Stimulated activated CD8-positive, alpha-beta memory T cell treated with anti-CD3 and anti-CD28 coated beads, Interleukin-4, amount 100 ng/mL, for 1 hour (primary cell): ENCODE measurements around the gene TEX50.
"Not testable (repeated sequence)": the region's sequence is repeated elsewhere in the genome, so short reads cannot be mapped to it uniquely, and the experiment has no call there.

Experiments used
- DNase-seq, 2 donors: peaks; one replicate each; pipeline ENCODE4 v3.0.0-alpha.2; 2020; ENCODE audit warnings: low read depth in 2 of 2, low spot score in 1 of 2

TEX50 gene

DNA sequence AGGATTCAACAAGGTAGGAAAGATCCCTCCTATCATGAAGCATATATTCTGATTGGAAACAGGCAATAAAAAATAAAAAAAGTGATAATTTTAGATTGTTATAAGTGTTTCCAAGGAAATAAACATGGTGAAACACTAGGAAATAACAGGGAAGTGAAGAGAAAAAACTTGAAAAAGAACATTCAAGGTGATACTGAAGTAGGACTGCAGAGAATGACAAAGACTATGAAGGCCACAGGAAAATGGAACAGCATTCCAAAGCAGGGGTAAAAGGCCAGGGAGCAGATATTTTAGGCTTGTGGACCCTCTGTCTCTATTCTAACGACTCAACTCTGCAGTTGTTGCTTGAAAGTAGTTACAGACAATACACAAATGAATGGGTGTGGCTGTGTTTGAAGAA is 26.6 kb downstream of the TEX50 start:
- no peak for DNase-seq

DNA sequence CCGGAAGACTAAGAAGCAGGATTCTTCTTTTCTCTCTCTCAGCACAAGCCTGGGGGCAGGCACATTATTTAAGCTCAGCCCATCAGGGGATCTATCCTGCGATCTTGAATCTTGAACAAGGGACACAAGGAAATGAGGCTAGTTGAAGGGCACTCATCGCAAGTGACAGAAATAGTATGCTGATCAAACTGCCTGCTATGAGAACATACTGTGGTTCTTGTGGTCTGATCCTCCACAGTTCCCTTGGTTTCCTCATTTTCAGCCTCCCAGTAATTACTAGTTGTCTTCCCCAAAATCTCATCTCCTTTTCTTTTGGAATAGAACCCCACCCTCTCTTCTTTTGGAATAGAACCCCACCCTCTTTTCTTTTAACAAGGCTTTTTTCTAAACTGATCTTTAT is 28.0 kb downstream of the TEX50 start:
- no peak for DNase-seq

GRCh38 chr1:173666646-173667045 is 31.5 kb downstream of the TEX50 start:
- no peak for DNase-seq

DNA sequence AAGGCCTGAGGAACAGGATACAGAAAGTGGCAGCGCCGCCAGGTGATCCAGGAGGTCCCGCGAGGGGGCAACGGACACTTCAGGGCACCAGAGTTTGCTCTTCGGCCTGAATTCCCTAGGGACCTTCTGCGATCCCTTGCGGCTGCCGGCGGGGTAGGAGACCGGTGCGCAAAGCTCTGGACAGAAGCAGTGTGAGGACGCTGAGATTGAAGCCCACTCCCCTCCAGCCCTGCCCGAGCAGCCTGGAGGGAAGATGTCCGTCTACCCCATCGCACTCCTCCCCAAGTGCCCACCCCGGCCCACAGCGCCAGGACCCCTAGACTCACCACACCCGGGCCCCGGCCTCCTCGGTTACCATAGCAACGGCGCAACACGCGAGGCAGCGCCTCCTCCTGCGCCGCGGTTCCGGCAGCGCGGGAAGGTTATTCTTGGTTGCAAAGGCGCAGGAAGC is 34.4 kb downstream of the TEX50 start, which contains the start of gene ANKRD45:
Gene ANKRD45, minus strand, starts transcription at position 361 of the 451 bp plus-strand sequence. CDS start 10,433 bp downstream, outside the sequence.
- DNase-seq: no peak

GRCh38 chr1:173674496-173674895 is 39.4 kb downstream of the TEX50 start:
- not testable (repeated sequence) for DNase-seq

GRCh38 chr1:173680152-173680551 is 45.0 kb downstream of the TEX50 start:
- not testable (repeated sequence) for DNase-seq

DNA sequence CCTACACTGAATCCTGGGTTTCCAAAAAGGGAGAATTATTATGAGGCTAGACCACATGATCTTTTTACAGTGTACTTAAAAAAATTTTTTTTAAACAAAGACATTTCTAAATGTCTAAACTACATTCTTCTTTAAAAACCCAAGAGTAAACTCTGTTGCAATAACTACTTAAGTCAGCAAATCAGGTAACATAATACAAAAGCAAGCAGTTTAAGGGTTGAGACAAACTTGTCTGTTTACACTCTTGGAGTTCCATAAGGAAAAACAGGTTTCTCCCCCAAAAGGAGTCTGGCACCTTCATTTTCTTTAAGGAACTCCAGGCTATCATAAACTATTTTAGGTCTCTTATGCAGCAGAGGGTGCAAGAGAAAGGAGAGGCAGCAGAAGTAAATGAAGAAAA is 47.0 kb downstream of the TEX50 start:
- DNase-seq: no peak

- not testable (repeated sequence) for DNase-seq
These were observed 48.7 kb downstream of the TEX50 start for GRCh38 chr1:173683838-173684237.

DNA sequence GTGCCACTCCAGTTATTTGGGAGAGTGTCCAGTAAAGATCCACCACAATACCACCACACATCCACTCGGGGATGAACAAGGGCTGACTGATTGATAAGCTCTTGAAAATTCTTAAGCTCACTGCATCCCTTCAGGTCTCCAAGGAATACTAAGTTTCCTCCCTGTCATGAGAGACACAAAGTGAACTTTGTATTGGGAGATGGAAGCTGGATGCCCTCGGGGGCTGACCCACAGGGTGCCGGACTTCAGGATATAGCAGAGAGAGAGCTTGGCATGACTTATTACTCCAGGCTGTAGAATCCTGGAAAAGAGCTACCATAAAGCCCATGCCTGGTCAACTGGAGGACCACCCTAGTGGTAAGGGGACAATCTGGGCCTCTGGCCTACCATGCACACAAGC is 50.0 kb downstream of the TEX50 start:
- not testable (repeated sequence) for DNase-seq
